Measurements from ENCODE around the gene FBXO22.

FBXO22 gene

DNA sequence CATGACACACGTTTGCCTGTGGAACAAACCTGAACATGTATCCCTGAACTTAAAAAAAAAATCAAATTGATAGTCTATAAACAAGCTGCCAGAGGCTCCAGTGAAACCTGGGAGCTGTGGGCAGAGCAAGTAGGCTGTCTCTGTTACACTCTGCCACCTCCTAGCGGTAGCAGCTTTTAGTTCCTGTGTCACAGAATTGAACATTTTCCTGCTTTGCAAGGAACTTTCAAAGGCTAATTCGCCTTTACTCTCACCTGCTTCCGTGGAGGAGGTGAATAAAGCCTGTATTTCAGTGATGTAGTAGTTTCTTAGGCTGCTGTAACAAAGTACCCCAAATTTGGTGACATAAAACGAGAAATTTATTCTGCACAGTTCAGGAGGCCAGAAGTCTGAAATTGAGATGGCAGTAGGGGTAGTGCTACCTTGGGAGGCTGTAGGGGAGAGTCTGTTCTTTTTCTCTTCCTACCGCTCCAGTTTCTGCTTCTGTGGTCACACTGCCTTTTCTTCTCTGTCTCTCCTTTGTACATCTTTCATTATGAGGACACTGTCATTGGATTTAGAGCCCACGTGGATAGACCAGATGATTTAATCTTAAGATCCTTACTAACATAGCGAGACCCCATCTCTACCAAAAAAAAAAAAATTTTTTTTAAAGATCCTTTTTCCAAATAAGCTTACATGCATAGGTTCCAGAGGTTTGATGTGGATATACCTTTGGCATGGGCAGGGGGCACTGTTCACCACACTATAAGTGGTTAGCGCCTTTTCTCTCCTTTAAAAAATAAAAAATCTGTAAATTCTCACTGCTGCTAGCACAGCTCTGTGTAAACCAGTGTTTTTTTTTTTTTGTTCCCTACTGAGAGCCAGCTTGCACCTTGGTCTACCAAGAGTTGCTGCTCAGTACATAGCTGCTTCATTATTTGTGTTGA, 25.3 kb downstream of the FBXO22 start:
- no peak overlapping the region for H3K4me3 ChIP-seq (ENCODE audit: low read length)
- DNase-seq (ENCODE audit: low read depth): no peak
- TF ChIP-seq, protein P1, sequence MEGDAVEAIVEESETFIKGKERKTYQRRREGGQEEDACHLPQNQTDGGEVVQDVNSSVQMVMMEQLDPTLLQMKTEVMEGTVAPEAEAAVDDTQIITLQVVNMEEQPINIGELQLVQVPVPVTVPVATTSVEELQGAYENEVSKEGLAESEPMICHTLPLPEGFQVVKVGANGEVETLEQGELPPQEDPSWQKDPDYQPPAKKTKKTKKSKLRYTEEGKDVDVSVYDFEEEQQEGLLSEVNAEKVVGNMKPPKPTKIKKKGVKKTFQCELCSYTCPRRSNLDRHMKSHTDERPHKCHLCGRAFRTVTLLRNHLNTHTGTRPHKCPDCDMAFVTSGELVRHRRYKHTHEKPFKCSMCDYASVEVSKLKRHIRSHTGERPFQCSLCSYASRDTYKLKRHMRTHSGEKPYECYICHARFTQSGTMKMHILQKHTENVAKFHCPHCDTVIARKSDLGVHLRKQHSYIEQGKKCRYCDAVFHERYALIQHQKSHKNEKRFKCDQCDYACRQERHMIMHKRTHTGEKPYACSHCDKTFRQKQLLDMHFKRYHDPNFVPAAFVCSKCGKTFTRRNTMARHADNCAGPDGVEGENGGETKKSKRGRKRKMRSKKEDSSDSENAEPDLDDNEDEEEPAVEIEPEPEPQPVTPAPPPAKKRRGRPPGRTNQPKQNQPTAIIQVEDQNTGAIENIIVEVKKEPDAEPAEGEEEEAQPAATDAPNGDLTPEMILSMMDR (conservative IDR thresholded peaks at IDR 0.05; ENCODE audit: low read depth, low read length): peak; percentile 57

DNA sequence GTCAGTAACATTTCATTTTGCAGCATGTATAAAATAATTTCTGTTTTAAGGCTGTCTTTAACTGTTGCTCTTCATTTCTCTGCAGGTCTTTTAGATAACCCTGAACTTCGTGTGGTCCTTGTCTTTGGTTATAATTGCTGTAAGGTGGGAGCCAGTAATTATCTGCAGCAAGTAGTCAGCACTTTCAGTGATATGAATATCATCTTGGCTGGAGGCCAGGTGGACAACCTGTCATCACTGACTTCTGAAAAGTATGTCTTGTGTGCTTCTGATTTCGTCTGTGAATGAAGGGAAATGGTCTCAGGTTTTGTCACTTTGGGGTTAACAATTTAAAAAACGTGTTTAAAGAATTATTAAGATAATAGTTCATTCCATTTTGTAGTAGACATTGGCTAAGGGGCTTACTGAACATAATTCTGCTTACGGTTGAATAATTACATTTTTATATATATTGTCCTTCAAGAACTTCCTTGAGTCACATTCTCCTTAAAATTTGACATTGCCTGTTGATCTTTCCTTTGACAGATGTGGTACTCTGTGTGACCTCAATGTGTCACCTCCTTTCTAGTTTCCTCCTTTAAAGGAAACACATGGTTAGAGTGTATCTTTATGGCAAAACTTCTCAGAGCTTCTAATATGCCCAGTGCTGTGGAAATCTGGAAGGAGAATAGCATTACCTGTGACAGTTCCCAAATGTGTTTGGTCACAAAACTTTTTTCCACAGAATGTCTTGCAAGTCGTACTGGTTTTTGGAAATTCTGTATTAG, 26.3 kb downstream of the FBXO22 start:
- no peak for DNase-seq (ENCODE audit: low read depth)
- TF ChIP-seq, protein P1 (conservative IDR thresholded peaks at IDR 0.05; ENCODE audit: low read depth, low read length): no peak
- H3K4me3 ChIP-seq (ENCODE audit: low read length): no peak overlapping the region

DNA sequence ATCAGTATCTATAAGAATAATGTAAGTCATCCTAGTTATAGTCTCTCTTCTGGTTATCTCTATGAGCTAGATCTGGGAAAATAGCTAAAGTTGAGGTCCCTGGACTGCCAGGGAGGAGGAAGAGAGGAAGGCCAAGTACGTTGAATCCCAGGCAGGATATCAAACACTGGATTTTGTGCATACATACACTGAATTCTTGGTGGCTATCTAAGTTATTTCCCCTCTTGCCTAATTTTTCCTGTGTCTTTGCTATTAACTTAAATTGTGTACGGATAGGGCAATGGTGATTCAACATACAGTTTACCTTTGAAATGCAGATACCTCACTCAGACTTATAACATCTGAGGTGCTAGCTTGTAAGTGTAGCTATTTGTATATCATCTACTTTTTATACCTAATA, 27.2 kb downstream of the FBXO22 start:
- no peak overlapping the region for H3K4me3 ChIP-seq (ENCODE audit: low read length)
- TF ChIP-seq, protein P1 (conservative IDR thresholded peaks at IDR 0.05; ENCODE audit: low read depth, low read length): no peak
- DNase-seq (ENCODE audit: low read depth): no peak

DNA sequence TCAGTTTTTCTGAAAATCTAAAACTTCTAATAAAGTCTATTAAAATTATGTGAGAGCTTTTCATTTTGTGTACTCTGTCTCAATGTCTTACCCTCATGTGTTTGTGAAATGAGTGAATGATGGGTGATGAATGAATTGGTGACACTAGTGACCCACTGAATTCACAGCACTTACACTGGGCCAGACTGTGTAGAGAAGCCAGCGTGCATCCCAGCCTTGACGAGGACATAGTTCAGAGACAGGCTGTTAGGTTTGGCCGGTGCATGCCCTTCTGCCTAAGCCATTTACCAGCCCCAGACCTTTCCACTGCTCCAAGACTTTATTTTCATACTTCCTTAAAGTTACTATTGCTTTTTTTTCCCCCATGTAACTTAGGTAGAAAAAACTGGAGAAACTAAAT, 38.8 kb downstream of the FBXO22 start:
- TF ChIP-seq, protein P1 (conservative IDR thresholded peaks at IDR 0.05; ENCODE audit: low read depth, low read length): no peak
- H3K4me3 ChIP-seq (ENCODE audit: low read length): no peak overlapping the region
- no peak for DNase-seq (ENCODE audit: low read depth)

DNA sequence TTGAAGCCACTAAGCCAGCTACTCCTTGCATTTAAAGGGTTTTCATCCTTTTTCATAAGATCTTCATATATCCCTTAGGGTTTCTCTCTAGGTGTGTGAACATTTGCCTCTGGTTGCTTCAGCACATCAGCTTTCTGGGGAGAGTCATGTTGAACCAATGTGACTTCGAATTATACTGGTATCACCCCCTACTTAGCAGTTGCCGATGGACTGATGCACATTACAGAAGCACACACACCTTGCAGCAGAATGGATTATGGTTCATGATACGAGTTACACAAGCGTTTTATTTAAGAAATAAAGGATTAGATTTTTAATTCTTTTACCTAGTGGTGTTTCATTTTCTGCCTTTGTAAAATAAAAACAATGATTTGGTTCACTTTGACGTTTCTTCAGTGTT, 39.6 kb downstream of the FBXO22 start:
- no peak overlapping the region for H3K4me3 ChIP-seq (ENCODE audit: low read length)
- no peak for DNase-seq (ENCODE audit: low read depth)
- TF ChIP-seq, protein P1 (conservative IDR thresholded peaks at IDR 0.05; ENCODE audit: low read depth, low read length): no peak

DNA sequence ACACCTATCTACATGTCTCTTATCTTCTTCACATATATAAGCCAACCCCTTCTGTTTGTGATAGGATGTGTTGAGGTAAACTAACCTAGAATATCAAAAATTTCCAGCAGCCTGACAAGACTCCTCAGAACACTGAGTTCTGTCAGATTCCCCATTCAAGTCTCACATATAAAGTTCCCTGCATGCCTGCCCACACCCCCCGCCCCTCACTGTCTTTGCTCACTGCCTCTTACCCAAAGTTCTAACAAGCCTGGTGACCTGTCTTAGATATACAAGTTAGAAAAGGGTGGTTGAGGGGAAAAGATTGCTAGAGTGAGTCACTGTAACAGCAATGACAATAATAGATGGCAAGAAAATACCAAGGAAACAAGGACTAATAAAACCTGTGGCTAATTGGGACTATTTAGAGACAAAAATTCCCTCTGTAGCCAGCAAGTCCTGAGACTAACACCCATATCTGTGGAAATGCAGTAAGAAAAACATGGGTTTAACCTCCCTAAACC, 40.1 kb downstream of the FBXO22 start:
- no peak overlapping the region for H3K4me3 ChIP-seq (ENCODE audit: low read length)
- TF ChIP-seq, protein P1 (conservative IDR thresholded peaks at IDR 0.05; ENCODE audit: low read depth, low read length): no peak
- DNase-seq (ENCODE audit: low read depth): no peak

Measured in retinal pigment epithelial cell (primary cell).